ENCODE measurements around the gene RIIAD1.

GRCh38 chr1:151760597-151761385 is 39.5 kb downstream of the RIIAD1 start:
- TF ChIP-seq, protein P1, sequence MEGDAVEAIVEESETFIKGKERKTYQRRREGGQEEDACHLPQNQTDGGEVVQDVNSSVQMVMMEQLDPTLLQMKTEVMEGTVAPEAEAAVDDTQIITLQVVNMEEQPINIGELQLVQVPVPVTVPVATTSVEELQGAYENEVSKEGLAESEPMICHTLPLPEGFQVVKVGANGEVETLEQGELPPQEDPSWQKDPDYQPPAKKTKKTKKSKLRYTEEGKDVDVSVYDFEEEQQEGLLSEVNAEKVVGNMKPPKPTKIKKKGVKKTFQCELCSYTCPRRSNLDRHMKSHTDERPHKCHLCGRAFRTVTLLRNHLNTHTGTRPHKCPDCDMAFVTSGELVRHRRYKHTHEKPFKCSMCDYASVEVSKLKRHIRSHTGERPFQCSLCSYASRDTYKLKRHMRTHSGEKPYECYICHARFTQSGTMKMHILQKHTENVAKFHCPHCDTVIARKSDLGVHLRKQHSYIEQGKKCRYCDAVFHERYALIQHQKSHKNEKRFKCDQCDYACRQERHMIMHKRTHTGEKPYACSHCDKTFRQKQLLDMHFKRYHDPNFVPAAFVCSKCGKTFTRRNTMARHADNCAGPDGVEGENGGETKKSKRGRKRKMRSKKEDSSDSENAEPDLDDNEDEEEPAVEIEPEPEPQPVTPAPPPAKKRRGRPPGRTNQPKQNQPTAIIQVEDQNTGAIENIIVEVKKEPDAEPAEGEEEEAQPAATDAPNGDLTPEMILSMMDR (IDR thresholded peaks at IDR 0.05): no peak
- no peak for TF ChIP-seq POLR2A (IDR thresholded peaks at IDR 0.05)

Data from thyroid gland (tissue), 4 donors.